B cell (primary cell): ENCODE measurements around the gene DNAH8. TPM values are rescaled to one million over a fixed set of nuclear protein-coding genes. Genes with fewer than 3 reads are reported as not detected.

ENCODE experiments used
- ATAC-seq: fragments of 200-7000 bp; cut with Tn5 transposase; one replicate; pipeline ENCODE4 v1.10.0; 2021; ENCODE audit warnings: low read depth, mild to moderate bottlenecking, moderate number of reproducible peaks, moderate library complexity
- CTCF ChIA-PET: fragments of 350-600 bp; sonication (Branson Sonifier 250); formaldehyde crosslinking; loops from one replicate; lab custom pipeline; 2021; ENCODE audit warnings: antibody characterized with exemption, inconsistent platforms; lab: Charles Lee
- POLR2A ChIA-PET: fragments of 350-600 bp; sonication (Branson Sonifier 250); formaldehyde crosslinking; loops from one replicate; lab custom pipeline; 2021; ENCODE audit warnings: antibody characterized with exemption; lab: Charles Lee
- DNase-seq: peaks from one replicate; pipeline ENCODE4 v3.0.0; 2013
- H2AFZ ChIP-seq: 2 replicates; pipeline ENCODE4 v1.6.1; 2012; ENCODE audit warnings: mild to moderate bottlenecking, low read depth, low read length; ENCODE audit not compliant: insufficient read depth, poor library complexity, severe bottlenecking
- H3K27ac ChIP-seq, 2 donors: 1 replicate in 1 of 2; 2 replicates in 1 of 2; pipeline ENCODE4 v1.5.1; 2012 to 2013; ENCODE audit warnings: low read length in 2 of 2, mild to moderate bottlenecking in 2 of 2, moderate library complexity in 1 of 2
- H3K27me3 ChIP-seq, 4 experiments: fragments of 200-600 bp in 1 of 4; sonication (generic) in 1 of 4; replicated peaks in 1 of 4; 1 replicate in 2 of 4; 2 replicates in 2 of 4; pipeline versions ENCODE4 v1.6.1 to v1.7.0; 2013 to 2016; ENCODE audit warnings: low read length in 3 of 4, mild to moderate bottlenecking in 2 of 4, mixed read lengths in 1 of 4, moderate library complexity in 1 of 4; ENCODE audit not compliant: insufficient read depth in 4 of 4, control insufficient read depth in 3 of 4; ENCODE audit errors: control extremely low read depth in 1 of 4
- H3K36me3 ChIP-seq, 2 experiments: replicated peaks in 1 of 2; 1 replicate in 1 of 2; 2 replicates in 1 of 2; pipeline versions ENCODE4 v1.6.1 to v1.7.1; 2013; ENCODE audit warnings: low read length in 1 of 2; ENCODE audit not compliant: insufficient read depth in 2 of 2, control insufficient read depth in 1 of 2; ENCODE audit errors: control extremely low read depth in 1 of 2, extremely low read depth in 1 of 2
- H3K4me1 ChIP-seq, 2 donors: fragments of 200-600 bp in 1 of 2; sonication (generic) in 1 of 2; 1 replicate in 1 of 2; 2 replicates in 1 of 2; pipeline versions ENCODE4 v1.5.1 to v1.6.1; 2013 to 2017; ENCODE audit warnings: low read length in 2 of 2; ENCODE audit not compliant: control insufficient read depth in 2 of 2, insufficient read depth in 2 of 2
- H3K4me2 ChIP-seq: replicated peaks from 2 replicates; pipeline ENCODE3; 2012; ENCODE audit warnings: mild to moderate bottlenecking, low read depth, low read length; ENCODE audit not compliant: poor library complexity, severe bottlenecking
- H3K4me3 ChIP-seq, 5 experiments: fragments of 200-600 bp in 1 of 5; sonication (generic) in 1 of 5; 1 replicate in 3 of 5; 2 replicates in 2 of 5; pipeline versions ENCODE4 v1.5.1 to v1.7.0; 2011 to 2016; ENCODE audit warnings: low read length in 4 of 5, mild to moderate bottlenecking in 4 of 5, low read depth in 2 of 5, control low read depth in 1 of 5, moderate library complexity in 1 of 5; ENCODE audit not compliant: insufficient read depth in 1 of 5; ENCODE audit errors: control extremely low read depth in 1 of 5, extremely low read depth in 1 of 5
- H3K79me2 ChIP-seq: fragments of 200-600 bp; sonication (generic); one replicate; pipeline ENCODE4 v1.6.0; 2016; ENCODE audit warnings: low read length; ENCODE audit not compliant: control insufficient read depth, insufficient read depth
- H3K9ac ChIP-seq: fragments of 200-600 bp; sonication (generic); 2 replicates; pipeline ENCODE4 v1.6.1; 2017; ENCODE audit warnings: mild to moderate bottlenecking, low read length, moderate library complexity
- H3K9me3 ChIP-seq, 3 donors: one replicate each; pipeline versions ENCODE4 v1.6.1 to v1.7.1; 2013; ENCODE audit warnings: low read length in 2 of 3; ENCODE audit not compliant: control insufficient read depth in 2 of 3, insufficient read depth in 1 of 3; ENCODE audit errors: control extremely low read depth in 1 of 3
- H4K20me1 ChIP-seq: 2 replicates; pipeline ENCODE4 v1.6.0; 2012; ENCODE audit warnings: mild to moderate bottlenecking, low read length; ENCODE audit not compliant: insufficient read depth, control insufficient read depth, poor library complexity, severe bottlenecking
- H3K27ac Mint-ChIP-seq: one replicate; pipeline ENCODE4 v1.8.0; 2021; ENCODE audit warnings: mixed read lengths
- H3K27me3 Mint-ChIP-seq: one replicate; pipeline ENCODE4 v1.8.0; 2021; ENCODE audit warnings: mixed read lengths
- H3K4me1 Mint-ChIP-seq: one replicate; pipeline ENCODE4 v1.8.0; 2021; ENCODE audit warnings: mixed read lengths
- H3K4me3 Mint-ChIP-seq: one replicate; pipeline ENCODE4 v1.8.0; 2021; ENCODE audit warnings: mixed read lengths
- H3K9me3 Mint-ChIP-seq: one replicate; pipeline ENCODE4 v1.8.0; 2022; ENCODE audit warnings: mixed read lengths; ENCODE audit not compliant: insufficient read depth
- CTCF ChIP-seq: fragments of 200-600 bp; IDR thresholded peaks from one replicate; pipeline ENCODE4 v1.8.0; 2022; ENCODE audit warnings: antibody characterized with exemption, mild to moderate bottlenecking
- EZH2 ChIP-seq: IDR thresholded peaks from 2 replicates; pipeline ENCODE4 v1.6.1; 2012; ENCODE audit warnings: borderline replicate concordance, low read depth, mild to moderate bottlenecking, moderate library complexity, low read length; ENCODE audit not compliant: insufficient read depth, poor library complexity, severe bottlenecking
- WGBS: methylation state at CpG from one replicate; pipeline ENCODE4 v1.1.5; 2013; ENCODE audit warnings: missing lambda C conversion rate; ENCODE audit not compliant: insufficient coverage; 5-methylcytosine and 5-hydroxymethylcytosine counted together
- intact Hi-C: fragments of 100-400 bp; cut with micrococcal nuclease; formaldehyde crosslinking; loops from one replicate; pipeline ENCODE4 v1.10.0; 2022
- polyA plus RNA-seq: library from polyadenylated mRNA; depleted of rRNA; stranded (reverse); fragments of >200 nt; gene quantifications from 2 replicates; pipeline ENCODE4 v1.2.3, GENCODE V29; 2012
- total RNA-seq, 2 donors: library from RNA; stranded (reverse); fragments of 120-200 nt in 1 of 2; gene quantifications; 1 replicate in 1 of 2; 2 replicates in 1 of 2; pipeline versions ENCODE4 v1.2.3 to v1.2.4, GENCODE V29; 2013 to 2022

DNAH8 gene
- total and polyA plus RNA-seq, 2 donors (not counting 1 experiment from before 2014, with no cell fraction given), result 0.69 to 1.1 TPM

- H3K4me3 ChIP-seq, result no peak overlapping the region
- no peaks in the 10 kb centered on the region for H3K36me3 ChIP-seq
- no peaks in the 10 kb centered on the region for H3K4me1 ChIP-seq
- H3K4me2 ChIP-seq, result no peak overlapping the region
- TF ChIP-seq EZH2, result no peak
- TF ChIP-seq CTCF, result no peak
- ChIA-PET CTCF (no interaction called here), POLR2A (no interaction called here)
- H3K27me3 ChIP-seq, result peaks cover 0 to 9% (median 7%) of the 10 kb centered on the region in 4 experiments
- Mint-ChIP-seq H3K9me3 (no peaks in the 10 kb centered on the region), H3K27me3 (peaks cover 46% of the 10 kb centered on the region), H3K27ac (no peak overlapping the region), H3K4me3 (no peak overlapping the region), H3K4me1 (no peaks in the 10 kb centered on the region)
- no peak overlapping the region for H3K27ac ChIP-seq
- ATAC-seq (no peak), DNase-seq (no peak)
- 64% methylated on average over 8 of the region's 9 CpGs for WGBS
- no peaks in the 10 kb centered on the region for H4K20me1 ChIP-seq
- no peak overlapping the region for H2AFZ ChIP-seq
- H3K79me2 ChIP-seq, result no peaks in the 10 kb centered on the region
- no peaks in the 10 kb centered on the region for H3K9me3 ChIP-seq
- intact Hi-C loops, result no loop called here
- H3K9ac ChIP-seq, result no peak overlapping the region
These were observed 320.6 kb downstream of the DNAH8 start for GRCh38 chr6:39035681-39036080.

- Histone ChIP-seq H2AFZ (no peak overlapping the region), H3K4me1 (peaks cover 0 to 3% of the 10 kb centered on the region in 2 donors), H3K79me2 (no peaks in the 10 kb centered on the region), H3K27me3 (peaks cover 0 to 9% (median 7%) of the 10 kb centered on the region in 4 experiments), H3K27ac (no peak overlapping the region), H3K9me3 (peaks cover 0 to 6% (median 0%) of the 10 kb centered on the region in 3 donors), H4K20me1 (no peaks in the 10 kb centered on the region), H3K4me2 (no peak overlapping the region), H3K4me3 (no peak overlapping the region), H3K9ac (no peak overlapping the region), H3K36me3 (no peaks in the 10 kb centered on the region)
- H3K27me3 Mint-ChIP-seq, result peaks cover 46% of the 10 kb centered on the region
- no peak overlapping the region for H3K4me3 Mint-ChIP-seq
- ChIA-PET CTCF (no interaction called here), POLR2A (no interaction called here)
- no CpG with 5 or more reads among the region's 4 CpGs for WGBS
- H3K27ac Mint-ChIP-seq, result no peak overlapping the region
- no peak for ATAC-seq
- DNase-seq, result no peak
- H3K4me1 Mint-ChIP-seq, result no peaks in the 10 kb centered on the region
- no peaks in the 10 kb centered on the region for H3K9me3 Mint-ChIP-seq
- TF ChIP-seq CTCF (no peak), EZH2 (no peak)
- intact Hi-C loops, result no loop called here
These were observed 322.0 kb downstream of the DNAH8 start for GRCh38 chr6:39037082-39037508.
